GM20431 (cell line): ENCODE data around the gene PPP3CB.

Experiments
- in situ Hi-C: fragments of 300-500 bp; cut with MseI, MboI; formaldehyde crosslinking; loops from one replicate; pipeline ENCODE4 v1.15.0; 2020; ENCODE audit warnings: low sequenced_read_pairs; ENCODE audit not compliant: unreplicated experiment

The PPP3CB gene

GRCh38 chr10:73495884-73496674, at the start of gene PPP3CB:
TSS of gene PPP3CB (minus strand) at chr10:73496024. CDS start at chr10:73495889, 135 bp downstream.
- in situ Hi-C loops = no loop called here

- in situ Hi-C loops = no loop called here
Observed at GRCh38 chr10:73545357-73545756, 49.5 kb upstream of the PPP3CB start.

- in situ Hi-C loops = loop anchor here (10.0 kb wide), 1 partner anchor 107 kb away; the partner anchor contains the start of gene MYOZ1
Observed at GRCh38 chr10:73537709-73538108, 41.9 kb upstream of the PPP3CB start.

- in situ Hi-C loops = loop anchor here (10.0 kb wide), 1 partner anchor 108 kb away; the partner anchor contains the start of gene MYOZ1
Observed at GRCh38 chr10:73537288-73537687, 41.5 kb upstream of the PPP3CB start.

GRCh38 chr10:73534857-73535256, 39.0 kb upstream of the PPP3CB start:
- in situ Hi-C loops = loop anchor here (10.0 kb wide), 1 partner anchor 110 kb away; the partner anchor contains the start of gene MYOZ1

- in situ Hi-C loops = no loop called here
Observed at GRCh38 chr10:73529089-73529832, 33.4 kb upstream of the PPP3CB start.

GRCh38 chr10:73522263-73522662, 26.4 kb upstream of the PPP3CB start:
- in situ Hi-C loops = no loop called here

GRCh38 chr10:73519336-73519735, 23.5 kb upstream of the PPP3CB start:
- in situ Hi-C loops = no loop called here

GRCh38 chr10:73517166-73517888, 21.5 kb upstream of the PPP3CB start:
- in situ Hi-C loops = no loop called here

- in situ Hi-C loops = no loop called here
Observed at GRCh38 chr10:73512207-73512743, 16.5 kb upstream of the PPP3CB start.

GRCh38 chr10:73509695-73510094, 13.9 kb upstream of the PPP3CB start:
- in situ Hi-C loops = no loop called here

GRCh38 chr10:73506491-73506890, 10.7 kb upstream of the PPP3CB start:
- in situ Hi-C loops = no loop called here

GRCh38 chr10:73506074-73506473, 10.2 kb upstream of the PPP3CB start:
- in situ Hi-C loops = no loop called here

- in situ Hi-C loops = no loop called here
Observed at GRCh38 chr10:73503037-73503436, 7.2 kb upstream of the PPP3CB start.

- in situ Hi-C loops = no loop called here
Observed at GRCh38 chr10:73501651-73502050, 5.8 kb upstream of the PPP3CB start.

- in situ Hi-C loops = no loop called here
Observed at GRCh38 chr10:73497623-73498022, 1.8 kb upstream of the PPP3CB start.

GRCh38 chr10:73495226-73495883, 469 bp downstream of the PPP3CB start:
- in situ Hi-C loops = no loop called here

- in situ Hi-C loops = no loop called here
Observed at GRCh38 chr10:73494877-73495225, 973 bp downstream of the PPP3CB start.

GRCh38 chr10:73494213-73494612, 1.6 kb downstream of the PPP3CB start:
- in situ Hi-C loops = no loop called here

GRCh38 chr10:73493781-73494180, 2.0 kb downstream of the PPP3CB start:
- in situ Hi-C loops = no loop called here
